Liver (tissue), 9 donors: ENCODE data around the gene NET1. TPM values are rescaled to one million over a fixed set of nuclear protein-coding genes. Genes with fewer than 3 reads are reported as not detected.

Source experiments
- DNase-seq: peaks from one replicate; pipeline ENCODE4 v3.0.0-alpha.2; 2017; ENCODE audit warnings: low spot score
- H3K27ac ChIP-seq, 2 donors: one replicate each; pipeline ENCODE4 v1.7.0; 2013; ENCODE audit warnings: inconsistent platforms in 2 of 2, low read length in 2 of 2, control low read depth in 1 of 2, low read depth in 1 of 2, mild to moderate bottlenecking in 1 of 2
- H3K27me3 ChIP-seq, 4 donors: one replicate each; pipeline versions ENCODE4 v1.6.1 to v1.7.0; 2013; ENCODE audit warnings: low read length in 3 of 4, inconsistent platforms in 1 of 4, mild to moderate bottlenecking in 1 of 4, moderate library complexity in 1 of 4; ENCODE audit not compliant: control insufficient read depth in 4 of 4, insufficient read depth in 4 of 4
- H3K36me3 ChIP-seq, 4 donors: one replicate each; pipeline versions ENCODE4 v1.6.1 to v1.7.0; 2013; ENCODE audit warnings: low read length in 3 of 4, mild to moderate bottlenecking in 3 of 4, low read depth in 1 of 4, moderate library complexity in 1 of 4; ENCODE audit not compliant: control insufficient read depth in 4 of 4, insufficient read depth in 3 of 4
- H3K4me1 ChIP-seq, 4 donors: one replicate each; pipeline versions ENCODE4 v1.6.1 to v1.7.0; 2013; ENCODE audit warnings: low read length in 3 of 4, mild to moderate bottlenecking in 3 of 4, moderate library complexity in 1 of 4; ENCODE audit not compliant: control insufficient read depth in 4 of 4, insufficient read depth in 4 of 4
- H3K4me3 ChIP-seq, 3 donors: one replicate each; pipeline versions ENCODE4 v1.6.1 to v1.7.0; 2013; ENCODE audit warnings: low read length in 3 of 3, control low read depth in 1 of 3, low read depth in 1 of 3, mild to moderate bottlenecking in 1 of 3
- H3K9ac ChIP-seq, 2 donors: one replicate each; pipeline ENCODE4 v1.7.0; 2013; ENCODE audit warnings: low read length in 2 of 2, mild to moderate bottlenecking in 2 of 2, moderate library complexity in 2 of 2, control low read depth in 1 of 2, low read depth in 1 of 2
- H3K9me3 ChIP-seq, 4 donors: one replicate each; pipeline versions ENCODE4 v1.6.1 to v1.7.0; 2013; ENCODE audit warnings: low read length in 3 of 4; ENCODE audit not compliant: control insufficient read depth in 4 of 4
- ATF3 ChIP-seq: IDR thresholded peaks from 2 replicates; pipeline ENCODE4 v1.6.1; 2016; ENCODE audit warnings: antibody characterized with exemption
- CTCF ChIP-seq: fragments of 150-350 bp; IDR thresholded peaks from 2 replicates; pipeline ENCODE4 v1.5.1; 2017; ENCODE audit warnings: improper control_type of control experiment, low read depth, low read length; ENCODE audit not compliant: missing input control
- EGR1 ChIP-seq, 2 donors: IDR thresholded peaks; 2 replicates each; pipeline ENCODE4 v1.6.1; 2016 to 2018; ENCODE audit warnings: antibody characterized with exemption in 2 of 2, low read depth in 2 of 2
- FOXA1 ChIP-seq: IDR thresholded peaks from 2 replicates; pipeline ENCODE4 v1.6.1; 2016; ENCODE audit warnings: antibody characterized with exemption
- FOXA2 ChIP-seq: IDR thresholded peaks from 2 replicates; pipeline ENCODE4 v1.6.1; 2016; ENCODE audit warnings: antibody characterized with exemption
- HNF4A ChIP-seq, 2 donors: conservative IDR thresholded peaks; 2 replicates each; pipeline ENCODE4 v1.6.1; 2016; ENCODE audit warnings: antibody characterized with exemption in 2 of 2, mild to moderate bottlenecking in 2 of 2
- JUND ChIP-seq, 2 donors: IDR thresholded peaks; 2 replicates each; pipeline ENCODE4 v1.6.1; 2016; ENCODE audit warnings: antibody characterized with exemption in 2 of 2
- MAX ChIP-seq: IDR thresholded peaks from 2 replicates; pipeline ENCODE4 v1.6.1; 2016; ENCODE audit warnings: antibody characterized with exemption
- RAD21 ChIP-seq, 2 donors: IDR thresholded peaks; 2 replicates each; pipeline ENCODE4 v1.6.1; 2016; ENCODE audit warnings: antibody characterized with exemption in 2 of 2, mild to moderate bottlenecking in 2 of 2
- REST ChIP-seq: IDR thresholded peaks from 2 replicates; pipeline ENCODE4 v1.6.1; 2016; ENCODE audit warnings: antibody characterized with exemption, mild to moderate bottlenecking
- RXRA ChIP-seq, 2 donors: IDR thresholded peaks; 2 replicates each; pipeline ENCODE4 v1.6.1; 2017 to 2018; ENCODE audit warnings: antibody characterized with exemption in 2 of 2, mild to moderate bottlenecking in 1 of 2
- SP1 ChIP-seq: IDR thresholded peaks from 2 replicates; pipeline ENCODE4 v1.6.1; 2018; ENCODE audit warnings: antibody characterized with exemption, mild to moderate bottlenecking
- TAF1 ChIP-seq: conservative IDR thresholded peaks from 2 replicates; pipeline ENCODE4 v1.6.1; 2016; ENCODE audit warnings: antibody characterized with exemption, mild to moderate bottlenecking
- YY1 ChIP-seq: IDR thresholded peaks from 2 replicates; pipeline ENCODE4 v1.6.1; 2016; ENCODE audit warnings: antibody characterized with exemption, mild to moderate bottlenecking
- ZBTB33 ChIP-seq: IDR thresholded peaks from 2 replicates; pipeline ENCODE4 v1.6.1; 2016; ENCODE audit warnings: antibody characterized with exemption
- WGBS: extraction: QIAGEN DNeasy Blood & Tissue Kit; methylation state at CpG from one replicate; pipeline ENCODE4 v1.1.7; 2013; 5-methylcytosine and 5-hydroxymethylcytosine counted together
- polyA plus RNA-seq, 2 donors: library from polyadenylated mRNA; stranded (reverse) in 1 of 2; unstranded in 1 of 2; fragments of 200-250 nt in 1 of 2; fragments of >200 nt in 1 of 2; fragmentation: Nextera tagmentation in 1 of 2; extraction: Ambion mirVana in 1 of 2; gene quantifications; one replicate each; pipeline versions ENCODE4 v1.2.1 to v1.2.3, GENCODE V29; 2013 to 2015
- total RNA-seq, 2 donors: library from RNA; depleted of rRNA; stranded (reverse); fragments of >200 nt; gene quantifications; one replicate each; pipeline ENCODE4 v1.2.3, GENCODE V29; 2014
- donor health status: healthy.
- donor health status: healthy.
- donor health status: healthy.
- donor health status: healthy.
- donor health status: healthy.

NET1 gene
- total and polyA plus RNA-seq, 4 donors = 16.2 to 38.6 (median 25.6) TPM

- Histone ChIP-seq H3K27ac (no peak overlapping the region), H3K9me3 (no peaks in the 10 kb centered on the region), H3K4me1 (peaks cover 4 to 28% (median 21%) of the 10 kb centered on the region in 4 donors), H3K9ac (no peak overlapping the region), H3K36me3 (no peaks in the 10 kb centered on the region), H3K27me3 (no peaks in the 10 kb centered on the region), H3K4me3 (no peak overlapping the region)
- WGBS = 76% methylated on average over 8 of the region's 8 CpGs
- DNase-seq = no peak
- peak; percentile 77 to 80 for TF ChIP-seq HNF4A (conservative IDR thresholded peaks at IDR 0.05)
- TF ChIP-seq RAD21 (IDR thresholded peaks at IDR 0.05) = peak; percentile 11 to 12
- TF ChIP-seq SP1 = no peak
- TF ChIP-seq JUND (IDR thresholded peaks at IDR 0.05) = no peak
- peak; percentile 56 to 71 for TF ChIP-seq RXRA (IDR thresholded peaks at IDR 0.05)
Measured at GRCh38 chr10:5468262-5469106, 56.1 kb downstream of the NET1 start.

GRCh38 chr10:5469353-5470061 lies 57.1 kb downstream of the NET1 start:
- 86% methylated on average over 15 of the region's 15 CpGs for WGBS
- Histone ChIP-seq H3K27ac (no peak overlapping the region), H3K27me3 (no peaks in the 10 kb centered on the region), H3K9ac (no peak overlapping the region), H3K36me3 (no peaks in the 10 kb centered on the region), H3K9me3 (no peaks in the 10 kb centered on the region), H3K4me1 (peaks cover 4 to 28% (median 21%) of the 10 kb centered on the region in 4 donors), H3K4me3 (no peak overlapping the region)
- peak; percentile 27 for DNase-seq
- TF ChIP-seq JUND (IDR thresholded peaks at IDR 0.05) (no peak), REST (no peak), CTCF (no peak), EGR1 (IDR thresholded peaks at IDR 0.05; ENCODE audit: low read depth in 2 of 2) (no peak), ZBTB33 (no peak), ATF3 (no peak), FOXA1 (no peak), MAX (no peak), YY1 (no peak), FOXA2 (no peak), TAF1 (no peak), SP1 (no peak), RXRA (IDR thresholded peaks at IDR 0.05) (no peak)
